ENCODE results near the gene JARID2. TPM values are rescaled to one million over a fixed set of nuclear protein-coding genes. Genes with fewer than 3 reads are reported as not detected.
A peak's percentile ranks its signal among the peaks of the same experiment; 100 is the strongest.

Gene JARID2
- total and polyA plus RNA-seq, 3 experiments from 2014 or later = 12.0 to 25.5 (median 25.0) TPM

DNA sequence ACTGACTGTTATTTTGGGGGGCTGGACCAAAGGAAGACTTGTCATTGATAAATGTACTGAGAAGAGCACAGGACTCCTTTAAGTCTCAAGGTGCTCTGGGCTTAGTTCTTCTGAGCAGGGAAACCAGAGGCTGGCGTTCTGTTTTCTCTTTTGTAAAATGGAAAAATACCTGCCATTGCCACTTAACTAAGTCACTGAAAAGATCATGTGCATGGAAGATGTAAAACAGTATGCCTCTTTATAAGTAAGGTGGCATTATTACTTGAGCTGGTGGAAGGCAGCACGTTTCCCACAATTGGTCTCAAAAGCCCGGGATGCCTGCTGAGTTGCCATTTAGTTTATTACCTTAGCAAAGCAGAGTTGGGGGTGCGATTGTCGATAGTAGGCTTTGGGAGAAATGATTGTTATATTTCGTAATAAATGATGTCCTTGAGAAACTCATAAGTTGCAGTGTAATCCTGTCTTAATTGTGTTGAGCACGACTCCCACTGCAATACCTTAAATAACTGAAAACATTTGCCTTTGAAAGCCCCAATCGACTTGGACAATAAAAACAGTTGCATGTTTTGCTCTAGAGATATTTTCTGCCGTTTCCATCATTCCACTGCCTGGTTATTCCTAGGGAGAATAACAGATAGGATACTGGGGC is 3.6 kb downstream of the JARID2 start:
- no peak for DNase-seq
- H3K4me1 Mint-ChIP-seq = peaks cover 65 to 78% (median 69%) of the 10 kb centered on the region in 3 donors
- Histone ChIP-seq H3K27ac (ENCODE audit: low read depth, low read length) (peak overlapping the region; percentile 99), H3K4me3 (ENCODE audit: low read length) (peak overlapping the region; percentile 91), H3K36me3 (ENCODE audit: insufficient read depth, low read length) (no peaks in the 10 kb centered on the region), H3K27me3 (ENCODE audit: insufficient read depth, low read length, poor library complexity, severe bottlenecking) (no peaks in the 10 kb centered on the region), H3K9me3 (ENCODE audit: low read length) (no peaks in the 10 kb centered on the region), H3K4me1 (ENCODE audit: insufficient read depth, low read length) (peaks cover 49% of the 10 kb centered on the region)
- H3K36me3 Mint-ChIP-seq = peaks cover 0 to 25% (median 4%) of the 10 kb centered on the region in 3 donors
- H3K9me3 Mint-ChIP-seq = no peaks in the 10 kb centered on the region
- ChIA-PET POLR2A (interaction anchor here (0.5 to 1.4 kb wide), 4 partner anchors 11 to 464 kb away, joined by 3 to 5 read pairs (median 4); no protein-coding TSS in a partner anchor), CTCF (interaction anchor here (0.9 to 1.3 kb wide), 3 partner anchors 10 to 56 kb away, joined by 3 to 5 read pairs (median 4); no protein-coding TSS in a partner anchor)
- peak overlapping the region; percentile 97 to 100 (median 100) for H3K27ac Mint-ChIP-seq
- H3K27me3 Mint-ChIP-seq = peaks cover 0 to 7% of the 10 kb centered on the region in 2 donors
- H3K4me3 Mint-ChIP-seq = peak overlapping the region; percentile 92 to 99 (median 97)

DNA sequence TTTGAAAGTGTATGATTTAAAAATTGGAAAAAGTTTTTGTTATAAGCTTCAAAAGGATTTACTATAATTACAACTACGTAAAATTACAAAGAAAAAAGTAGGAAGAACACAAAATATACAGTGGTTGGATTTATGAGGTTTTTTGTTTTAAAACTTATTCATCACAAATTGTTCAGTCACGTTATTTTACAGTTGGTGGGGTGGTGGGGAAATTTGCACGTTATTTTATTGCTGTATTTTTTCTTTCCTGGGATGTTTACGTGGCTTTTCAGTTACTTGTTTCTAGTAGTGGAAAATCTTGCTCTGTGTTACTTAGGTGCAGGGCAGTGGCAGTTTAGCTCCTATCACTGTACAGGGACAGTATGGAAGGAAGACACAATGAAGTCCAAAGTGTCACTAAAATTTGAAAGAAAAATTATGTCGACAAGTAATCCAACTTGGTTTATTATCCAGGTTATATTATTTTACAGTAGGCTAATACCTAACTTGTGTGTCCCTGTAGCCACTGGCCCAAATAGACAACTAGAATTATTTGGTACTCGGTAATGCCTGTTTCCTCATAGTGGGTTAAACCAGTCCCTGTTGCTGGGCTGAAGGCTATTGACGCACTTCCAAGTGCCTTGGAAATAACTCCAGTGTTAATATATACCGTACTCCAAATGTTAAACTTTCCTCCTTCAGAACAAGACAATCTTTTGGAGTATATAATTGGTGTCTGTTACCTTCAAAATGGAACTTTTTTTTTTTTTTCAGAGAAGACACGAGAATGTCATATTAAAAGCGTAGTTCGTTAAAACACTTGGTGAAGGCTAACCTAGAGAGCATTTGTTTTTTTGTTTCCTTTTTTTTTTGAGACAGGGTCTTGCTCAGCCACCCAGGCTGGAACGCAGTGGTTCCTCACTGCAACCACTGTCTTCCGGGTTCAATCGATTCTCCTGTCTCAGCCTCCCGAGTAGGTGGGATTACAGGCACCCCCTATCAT is 4.6 kb downstream of the JARID2 start:
- Histone ChIP-seq H3K4me3 (ENCODE audit: low read length) (no peak overlapping the region), H3K9me3 (ENCODE audit: low read length) (no peaks in the 10 kb centered on the region), H3K4me1 (ENCODE audit: insufficient read depth, low read length) (peaks cover 55% of the 10 kb centered on the region), H3K36me3 (ENCODE audit: insufficient read depth, low read length) (no peaks in the 10 kb centered on the region), H3K27ac (ENCODE audit: low read depth, low read length) (no peak overlapping the region), H3K27me3 (ENCODE audit: insufficient read depth, low read length, poor library complexity, severe bottlenecking) (no peaks in the 10 kb centered on the region)
- ChIA-PET POLR2A (no interaction called here), CTCF (interaction anchor here (1.5 kb wide), 1 partner anchor 38 kb away, joined by 3 read pairs; no protein-coding TSS in a partner anchor)
- Mint-ChIP-seq H3K27ac (peak overlapping the region; percentile 97 to 100 (median 100)), H3K27me3 (peaks cover 0 to 7% of the 10 kb centered on the region in 2 donors), H3K36me3 (peaks cover 0 to 23% (median 4%) of the 10 kb centered on the region in 3 donors), H3K9me3 (no peaks in the 10 kb centered on the region), H3K4me3 (peak overlapping the region; percentile 92 to 99 (median 97)), H3K4me1 (peaks cover 74 to 84% (median 74%) of the 10 kb centered on the region in 3 donors)
- DNase-seq = no peak

- no peak overlapping the region for H3K27ac ChIP-seq (ENCODE audit: low read depth, low read length)
- peaks cover 72% of the 10 kb centered on the region for H3K4me1 ChIP-seq (ENCODE audit: insufficient read depth, low read length)
- ChIA-PET POLR2A (no interaction called here), CTCF (interaction anchor here (0.7 kb wide), 1 partner anchor 161 kb away, joined by 3 read pairs; no protein-coding TSS in a partner anchor)
- H3K4me3 ChIP-seq (ENCODE audit: low read length) = no peak overlapping the region
- no peak for DNase-seq
- H3K36me3 Mint-ChIP-seq = peaks cover 0 to 8% (median 4%) of the 10 kb centered on the region in 3 donors
- H3K36me3 ChIP-seq (ENCODE audit: insufficient read depth, low read length) = no peaks in the 10 kb centered on the region
- no peaks in the 10 kb centered on the region for H3K9me3 Mint-ChIP-seq
- H3K27me3 Mint-ChIP-seq = peaks cover 0 to 7% of the 10 kb centered on the region in 2 donors
- H3K27ac Mint-ChIP-seq = peak overlapping the region; percentile 58 to 100 (median 90)
- H3K9me3 ChIP-seq (ENCODE audit: low read length) = no peaks in the 10 kb centered on the region
- no peaks in the 10 kb centered on the region for H3K27me3 ChIP-seq (ENCODE audit: insufficient read depth, low read length, poor library complexity, severe bottlenecking)
- peaks cover 81 to 87% (median 85%) of the 10 kb centered on the region in 3 donors for H3K4me1 Mint-ChIP-seq
- H3K4me3 Mint-ChIP-seq = peak overlapping the region; percentile 60 to 92 (median 83)
Observed at GRCh38 chr6:15252195-15252594, 6.3 kb downstream of the JARID2 start.

- Histone ChIP-seq H3K9me3 (ENCODE audit: low read length) (no peaks in the 10 kb centered on the region), H3K27me3 (ENCODE audit: insufficient read depth, low read length, poor library complexity, severe bottlenecking) (no peaks in the 10 kb centered on the region), H3K4me3 (ENCODE audit: low read length) (no peak overlapping the region), H3K4me1 (ENCODE audit: insufficient read depth, low read length) (peaks cover 76% of the 10 kb centered on the region), H3K36me3 (ENCODE audit: insufficient read depth, low read length) (no peaks in the 10 kb centered on the region), H3K27ac (ENCODE audit: low read depth, low read length) (no peak overlapping the region)
- H3K4me1 Mint-ChIP-seq = peaks cover 87 to 96% (median 94%) of the 10 kb centered on the region in 3 donors
- H3K4me3 Mint-ChIP-seq = peak overlapping the region; percentile 62 to 92 (median 83)
- ChIA-PET POLR2A (no interaction called here), CTCF (interaction anchor here (1.3 kb wide), 1 partner anchor 9 kb away, joined by 4 read pairs; no protein-coding TSS in a partner anchor)
- no peak for DNase-seq
- H3K27ac Mint-ChIP-seq = peak overlapping the region; percentile 83 to 100 (median 92)
- H3K36me3 Mint-ChIP-seq = peaks cover 0 to 4% (median 4%) of the 10 kb centered on the region in 3 donors
- no peaks in the 10 kb centered on the region for H3K9me3 Mint-ChIP-seq
- H3K27me3 Mint-ChIP-seq = peaks cover 0 to 7% of the 10 kb centered on the region in 2 donors
Observed at GRCh38 chr6:15253203-15254022, 7.5 kb downstream of the JARID2 start.

DNA sequence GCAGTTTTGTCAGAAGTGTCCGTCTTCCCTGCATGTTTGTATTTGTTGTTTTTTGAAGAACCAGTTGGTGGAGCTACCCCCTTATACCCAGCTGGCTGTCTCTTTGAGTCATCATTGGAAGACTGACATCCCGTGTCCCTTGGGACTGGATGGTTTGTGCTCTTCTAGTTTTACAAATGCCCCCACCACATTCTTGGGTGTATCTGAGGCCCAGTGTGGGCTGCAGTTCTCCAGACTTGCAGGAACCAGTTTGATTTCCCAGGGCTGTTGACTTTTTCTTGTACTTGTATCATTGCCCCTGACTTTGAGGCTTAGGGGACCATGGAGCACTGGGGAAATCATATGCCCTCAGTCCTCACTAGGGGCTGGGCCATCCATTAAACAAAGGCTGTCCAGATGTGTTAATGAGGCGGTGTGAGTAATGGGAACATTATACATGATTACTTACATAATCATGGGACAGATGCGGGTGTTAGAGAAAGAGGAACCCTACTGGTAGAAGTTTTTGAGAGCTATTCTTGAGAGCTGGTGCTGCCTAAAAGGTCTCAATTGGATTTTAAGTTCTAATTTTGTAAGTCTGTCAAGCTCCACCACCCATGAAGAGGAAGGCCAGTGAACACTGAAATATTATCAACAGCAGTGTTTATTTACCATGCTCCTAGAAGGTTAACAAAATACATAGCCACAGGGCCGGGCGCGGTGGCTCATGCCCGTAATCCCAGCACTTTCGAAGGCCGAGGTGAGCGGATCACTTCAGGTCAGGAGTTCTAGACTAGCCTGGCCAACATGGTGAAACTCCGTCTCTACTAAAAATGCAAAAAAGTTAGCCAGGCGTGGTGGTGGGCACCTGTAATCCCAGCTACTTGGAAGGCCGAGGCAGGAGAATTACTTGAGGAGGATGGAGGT is 8.5 kb downstream of the JARID2 start:
- peak overlapping the region in 6 of 7 donors; percentile 30 to 77 (median 45) for H3K4me3 Mint-ChIP-seq
- ChIA-PET CTCF (interaction anchor here (1.3 kb wide), 1 partner anchor 8 kb away, joined by 4 read pairs; no protein-coding TSS in a partner anchor), POLR2A (no interaction called here)
- Histone ChIP-seq H3K4me3 (ENCODE audit: low read length) (no peak overlapping the region), H3K36me3 (ENCODE audit: insufficient read depth, low read length) (no peaks in the 10 kb centered on the region), H3K27ac (ENCODE audit: low read depth, low read length) (no peak overlapping the region), H3K27me3 (ENCODE audit: insufficient read depth, low read length, poor library complexity, severe bottlenecking) (no peaks in the 10 kb centered on the region), H3K4me1 (ENCODE audit: insufficient read depth, low read length) (peaks cover 84% of the 10 kb centered on the region), H3K9me3 (ENCODE audit: low read length) (no peaks in the 10 kb centered on the region)
- no peak for DNase-seq
- peaks cover 0 to 3% of the 10 kb centered on the region in 2 donors for H3K27me3 Mint-ChIP-seq
- H3K36me3 Mint-ChIP-seq = peaks cover 0 to 4% (median 1%) of the 10 kb centered on the region in 3 donors
- H3K9me3 Mint-ChIP-seq = no peaks in the 10 kb centered on the region
- peak overlapping the region; percentile 83 to 100 (median 92) for H3K27ac Mint-ChIP-seq
- H3K4me1 Mint-ChIP-seq = peaks cover 92 to 100% (median 98%) of the 10 kb centered on the region in 3 donors

DNA sequence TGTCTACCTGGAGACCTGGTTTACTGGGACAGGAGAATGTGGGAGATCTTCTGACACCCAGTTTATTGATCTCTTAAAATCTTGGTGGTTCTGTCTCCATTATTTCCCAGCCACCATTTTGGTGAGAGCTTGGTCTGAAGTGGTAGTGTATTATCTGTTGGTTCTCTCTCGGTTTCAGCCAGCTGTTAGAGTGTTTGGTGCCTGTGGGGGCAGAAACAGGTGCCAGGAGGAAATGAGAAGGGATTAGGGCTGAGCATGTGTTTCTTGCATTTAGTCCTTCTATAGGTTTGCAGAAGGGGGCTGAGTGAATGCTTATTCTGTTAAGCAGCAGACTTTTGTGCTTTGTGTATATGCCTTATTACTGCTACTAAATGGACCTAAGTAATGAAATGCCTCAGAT is 9.6 kb downstream of the JARID2 start:
- Mint-ChIP-seq H3K27me3 (peaks cover 0 to 3% of the 10 kb centered on the region in 2 donors), H3K36me3 (peaks cover 0 to 4% (median 1%) of the 10 kb centered on the region in 3 donors), H3K4me1 (peaks cover 92 to 100% (median 98%) of the 10 kb centered on the region in 3 donors), H3K9me3 (no peaks in the 10 kb centered on the region), H3K27ac (peak overlapping the region; percentile 30 to 95 (median 87)), H3K4me3 (peak overlapping the region in 4 of 7 donors; percentile 25 to 54 (median 38))
- Histone ChIP-seq H3K9me3 (ENCODE audit: low read length) (no peaks in the 10 kb centered on the region), H3K36me3 (ENCODE audit: insufficient read depth, low read length) (no peaks in the 10 kb centered on the region), H3K4me3 (ENCODE audit: low read length) (no peak overlapping the region), H3K4me1 (ENCODE audit: insufficient read depth, low read length) (peaks cover 73% of the 10 kb centered on the region), H3K27me3 (ENCODE audit: insufficient read depth, low read length, poor library complexity, severe bottlenecking) (no peaks in the 10 kb centered on the region), H3K27ac (ENCODE audit: low read depth, low read length) (no peak overlapping the region)
- no peak for DNase-seq
- ChIA-PET CTCF (interaction anchor here (1.3 kb wide), 1 partner anchor 135 kb away, joined by 3 read pairs; no protein-coding TSS in a partner anchor), POLR2A (no interaction called here)
